ENCODE results near the gene FANCC.
"Not testable (repeated sequence)": the region's sequence is repeated elsewhere in the genome, so short reads cannot be mapped to it uniquely, and the experiment has no call there.

Gene FANCC

GRCh38 chr9:95327239-95327865 lies 9.8 kb upstream of the FANCC start:
- no peak for DNase-seq

- DNase-seq = no peak
These were observed 7.7 kb upstream of the FANCC start for GRCh38 chr9:95325221-95325620.

GRCh38 chr9:95317893-95318211 lies 343 bp upstream of the FANCC start:
- DNase-seq = no peak

GRCh38 chr9:95316794-95317118 lies 753 bp downstream of the FANCC start:
- DNase-seq = peak; percentile 75

- DNase-seq = no peak
These were observed 1.2 kb downstream of the FANCC start for GRCh38 chr9:95316274-95316673.

- DNase-seq = no peak
These were observed 2.3 kb downstream of the FANCC start for GRCh38 chr9:95315108-95315746.

GRCh38 chr9:95313010-95313498 lies 4.5 kb downstream of the FANCC start:
- peak; percentile 82 for DNase-seq

- no peak for DNase-seq
These were observed 5.5 kb downstream of the FANCC start for GRCh38 chr9:95311961-95312360.

GRCh38 chr9:95307538-95307937 lies 10.0 kb downstream of the FANCC start:
- no peak for DNase-seq

GRCh38 chr9:95306819-95307218 lies 10.7 kb downstream of the FANCC start:
- no peak for DNase-seq

- no peak for DNase-seq
These were observed 11.6 kb downstream of the FANCC start for GRCh38 chr9:95305770-95306492.

GRCh38 chr9:95302479-95302878 lies 15.0 kb downstream of the FANCC start:
- DNase-seq = no peak

GRCh38 chr9:95297760-95298159 lies 19.7 kb downstream of the FANCC start:
- no peak for DNase-seq

GRCh38 chr9:95297316-95297715 lies 20.2 kb downstream of the FANCC start:
- DNase-seq = no peak

GRCh38 chr9:95296761-95297160 lies 20.7 kb downstream of the FANCC start:
- no peak for DNase-seq

GRCh38 chr9:95293296-95293695 lies 24.2 kb downstream of the FANCC start:
- not testable (repeated sequence) for DNase-seq

- DNase-seq = no peak
These were observed 25.3 kb downstream of the FANCC start for GRCh38 chr9:95292226-95292625.

- DNase-seq = no peak
These were observed 31.4 kb downstream of the FANCC start for GRCh38 chr9:95286151-95286550.

GRCh38 chr9:95285307-95285706 lies 32.2 kb downstream of the FANCC start:
- DNase-seq = no peak

GRCh38 chr9:95284162-95285080 lies 33.1 kb downstream of the FANCC start:
- DNase-seq = no peak

GRCh38 chr9:95283673-95284072 lies 33.8 kb downstream of the FANCC start:
- DNase-seq = no peak

- DNase-seq = no peak
These were observed 35.2 kb downstream of the FANCC start for GRCh38 chr9:95282332-95282731.

GRCh38 chr9:95280745-95281144 lies 36.8 kb downstream of the FANCC start:
- DNase-seq = no peak
